IMR-90 (cell line): ENCODE measurements around the gene ZNF12.
"Not testable (repeated sequence)": the region's sequence is repeated elsewhere in the genome, so short reads cannot be mapped to it uniquely, and the experiment has no call there.

ENCODE experiments used
- CTCF ChIP-seq: conservative IDR thresholded peaks from 2 replicates; pipeline ENCODE4 v1.5.1; 2012; ENCODE audit warnings: mild to moderate bottlenecking, low read depth, low read length, improper control_type of control experiment
- MAZ ChIP-seq: IDR thresholded peaks from 2 replicates; pipeline ENCODE4 v1.6.1; 2012; ENCODE audit warnings: low read depth, mild to moderate bottlenecking, low read length, improper control_type of control experiment, moderate library complexity, borderline replicate concordance
- POLR2A ChIP-seq: IDR thresholded peaks from 2 replicates; pipeline ENCODE4 v1.6.1; 2012; ENCODE audit warnings: mild to moderate bottlenecking, low read depth, low read length
- RAD21 ChIP-seq: IDR thresholded peaks from 2 replicates; pipeline ENCODE4 v1.6.1; 2012; ENCODE audit warnings: low read length, improper control_type of control experiment
- RFX5 ChIP-seq: IDR thresholded peaks from 2 replicates; pipeline ENCODE4 v1.8.0; 2012; ENCODE audit warnings: low read depth, mild to moderate bottlenecking, low read length, moderate library complexity

GRCh38 chr7:6750173-6750572, 43.4 kb upstream of the ZNF12 start:
- not testable (repeated sequence) for TF ChIP-seq CTCF, RAD21, MAZ, POLR2A, RFX5
